Muscle of leg (tissue), 11 donors: Measurements from ENCODE around the gene ZNF559. TPM values are rescaled to one million over a fixed set of nuclear protein-coding genes. Genes with fewer than 3 reads are reported as not detected.
A peak's percentile ranks its signal among the peaks of the same experiment; 100 is the strongest.

Experiments used
- DNase-seq: peaks from one replicate; pipeline ENCODE4 v3.0.0; 2013
- H3K27ac ChIP-seq: one replicate; pipeline ENCODE4 v1.5.1; 2013; ENCODE audit warnings: mild to moderate bottlenecking, low read length, control low read depth
- H3K27me3 ChIP-seq: one replicate; pipeline ENCODE4 v1.6.1; 2013; ENCODE audit warnings: low read length; ENCODE audit not compliant: control insufficient read depth, insufficient read depth
- H3K36me3 ChIP-seq: one replicate; pipeline ENCODE4 v1.6.1; 2013; ENCODE audit warnings: low read length; ENCODE audit not compliant: control insufficient read depth, insufficient read depth
- H3K4me1 ChIP-seq: one replicate; pipeline ENCODE4 v1.6.1; 2013; ENCODE audit warnings: low read length; ENCODE audit not compliant: control insufficient read depth, insufficient read depth
- H3K4me3 ChIP-seq: one replicate; pipeline ENCODE4 v1.5.1; 2013; ENCODE audit warnings: low read length, control low read depth
- H3K9me3 ChIP-seq: replicated peaks from 2 replicates; pipeline ENCODE4 v1.6.1; 2013; ENCODE audit warnings: low read depth, low read length; ENCODE audit not compliant: control insufficient read depth
- WGBS: methylation state at CpG from one replicate; pipeline ENCODE4 v1.1.5; 2013; ENCODE audit warnings: missing lambda C conversion rate; ENCODE audit not compliant: insufficient coverage; 5-methylcytosine and 5-hydroxymethylcytosine counted together
- polyA plus RNA-seq, 8 donors: library from polyadenylated mRNA; unstranded; fragments of 120-200 nt; gene quantifications; one replicate each; pipeline versions ENCODE4 v1.2.1 to v1.2.3, GENCODE V29; 2013; ENCODE audit warnings: inconsistent platforms in 1 of 8, low replicate concordance in 1 of 8; ENCODE audit not compliant: insufficient read length in 8 of 8, insufficient read depth in 1 of 8
- total RNA-seq: library from RNA; stranded (reverse); fragments of 120-200 nt; gene quantifications from one replicate; pipeline ENCODE4 v1.2.4, GENCODE V29; 2013

ZNF559 gene
- total and polyA plus RNA-seq, 9 donors, result 20.8 to 31.8 (median 26.0) TPM

DNA sequence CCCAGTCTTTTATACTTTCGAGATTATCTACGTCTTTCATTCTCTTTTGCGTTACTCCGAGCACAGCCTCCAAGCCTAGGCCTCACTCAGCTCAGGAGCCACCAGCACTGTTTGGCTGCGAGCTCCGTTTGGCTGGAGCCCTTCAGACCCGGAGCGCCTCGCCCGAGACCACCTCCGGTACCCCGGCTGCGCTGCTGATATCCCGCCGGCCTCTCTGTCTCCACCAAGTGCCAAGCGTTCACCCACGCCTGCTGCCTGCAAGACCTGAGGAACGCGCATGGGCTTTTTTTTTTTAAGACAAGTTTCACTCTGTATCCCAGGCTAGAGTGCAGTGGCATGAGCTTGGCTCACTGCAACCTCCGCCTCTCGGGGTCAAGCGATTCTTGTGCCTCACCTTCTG, 24.7 kb downstream of the ZNF559 start:
- peaks cover 10% of the 10 kb centered on the region for H3K36me3 ChIP-seq
- H3K4me3 ChIP-seq, result no peak overlapping the region
- no peaks in the 10 kb centered on the region for H3K4me1 ChIP-seq
- H3K9me3 ChIP-seq, result peaks cover 59% of the 10 kb centered on the region
- H3K27ac ChIP-seq, result no peak overlapping the region
- WGBS, result 95% methylated on average over 21 of the region's 22 CpGs
- H3K27me3 ChIP-seq, result no peaks in the 10 kb centered on the region
- no peak for DNase-seq

DNA sequence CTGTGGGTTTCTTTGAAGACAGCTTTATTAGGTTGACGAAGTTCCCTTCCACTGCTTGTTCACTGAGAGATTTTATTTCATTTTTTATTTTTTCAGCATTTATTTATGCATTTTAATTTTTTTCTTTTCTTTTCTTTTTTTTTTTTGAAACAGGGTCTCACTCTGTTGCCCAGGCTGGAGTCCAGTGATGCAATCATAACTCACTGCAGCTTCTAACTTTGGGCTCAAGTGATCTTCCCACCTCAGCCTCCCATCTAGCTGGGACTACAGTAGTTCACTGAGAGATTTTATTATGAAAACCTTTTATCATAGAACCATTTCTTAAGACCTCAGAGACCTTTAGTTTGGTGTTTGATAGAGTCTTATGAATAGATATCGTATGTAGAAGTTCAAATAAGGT, 28.5 kb downstream of the ZNF559 start:
- no peak overlapping the region for H3K27ac ChIP-seq
- no peaks in the 10 kb centered on the region for H3K4me1 ChIP-seq
- H3K4me3 ChIP-seq, result no peak overlapping the region
- DNase-seq, result no peak
- H3K27me3 ChIP-seq, result no peaks in the 10 kb centered on the region
- H3K36me3 ChIP-seq, result peaks cover 6% of the 10 kb centered on the region
- peaks cover 56% of the 10 kb centered on the region for H3K9me3 ChIP-seq
- WGBS, result no CpG with 5 or more reads among the region's 2 CpGs

DNA sequence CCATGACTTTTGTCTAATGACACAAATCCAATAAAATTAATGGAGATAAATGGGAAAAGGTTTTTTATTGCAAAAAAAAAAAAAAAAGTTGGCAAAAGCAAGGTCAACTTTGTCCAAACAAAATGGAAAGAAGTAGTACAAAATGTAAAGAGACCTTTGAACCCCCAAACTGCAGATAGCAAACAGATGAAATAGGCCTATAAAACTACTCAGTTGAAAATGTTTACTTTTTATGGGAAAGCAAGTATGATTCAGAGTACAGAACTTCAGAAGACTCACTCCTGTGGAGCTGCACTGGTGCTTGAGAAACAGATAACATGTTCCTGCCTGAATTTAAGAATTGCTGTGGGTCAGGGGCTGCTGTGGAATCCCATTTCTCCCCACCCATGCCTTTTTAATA, 29.0 kb downstream of the ZNF559 start:
- Histone ChIP-seq H3K27ac (no peak overlapping the region), H3K27me3 (no peaks in the 10 kb centered on the region), H3K9me3 (peaks cover 57% of the 10 kb centered on the region), H3K4me3 (no peak overlapping the region), H3K4me1 (no peaks in the 10 kb centered on the region), H3K36me3 (peaks cover 11% of the 10 kb centered on the region)
- no peak for DNase-seq

DNA sequence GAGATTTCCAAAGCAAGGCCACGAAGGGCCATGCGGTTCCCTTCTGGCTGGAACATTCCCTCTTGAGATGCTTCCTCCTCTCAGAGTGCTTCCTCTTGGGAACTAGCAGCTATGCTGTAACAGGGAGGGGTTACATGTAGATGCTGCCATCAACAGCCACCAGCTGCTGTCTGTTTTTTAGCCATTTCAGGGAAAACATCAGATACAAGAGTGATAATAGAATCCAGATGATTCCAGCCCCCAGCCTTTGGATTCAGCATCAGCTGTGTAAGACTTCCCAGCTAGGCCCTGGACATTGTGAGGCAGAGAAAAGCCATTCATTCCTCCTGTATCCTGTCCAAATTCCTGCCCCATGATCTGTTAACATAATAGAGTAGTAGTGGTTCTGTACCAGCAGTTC, 30.7 kb downstream of the ZNF559 start:
- WGBS, result 54% methylated on average over 2 of the region's 2 CpGs
- DNase-seq, result peak; percentile 2
- H3K27ac ChIP-seq, result no peak overlapping the region
- H3K4me1 ChIP-seq, result no peaks in the 10 kb centered on the region
- peaks cover 56% of the 10 kb centered on the region for H3K9me3 ChIP-seq
- no peak overlapping the region for H3K4me3 ChIP-seq
- peaks cover 11% of the 10 kb centered on the region for H3K36me3 ChIP-seq
- H3K27me3 ChIP-seq, result no peaks in the 10 kb centered on the region

DNA sequence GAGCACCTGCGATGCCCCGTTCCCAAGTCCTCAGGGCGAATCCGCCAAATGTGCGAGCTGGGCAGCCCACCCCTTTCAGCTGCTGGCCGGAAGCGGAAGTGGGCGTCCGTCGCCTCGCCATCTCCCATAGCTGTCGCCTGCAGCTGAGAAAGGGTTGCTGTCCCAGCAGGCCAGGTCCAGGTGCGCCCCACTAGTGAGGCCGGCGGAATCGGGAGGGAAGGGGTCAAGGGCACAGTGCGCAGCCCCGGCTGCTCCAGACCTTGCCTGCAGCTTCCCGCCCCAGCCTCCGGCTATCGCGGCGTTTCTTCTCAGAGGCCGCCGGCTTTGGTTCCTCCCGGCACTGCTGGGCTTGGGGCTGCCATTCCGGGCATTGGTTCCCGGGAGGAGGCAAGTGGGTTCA, 38.9 kb downstream of the ZNF559 start, which contains the start of gene ZNF177:
Gene ZNF177 (plus strand): TSS at position 109 of the 400 bp plus-strand sequence. CDS start 15,299 bp downstream, outside the sequence.
- H3K9me3 ChIP-seq, result peaks cover 22% of the 10 kb centered on the region
- H3K36me3 ChIP-seq, result peaks cover 9% of the 10 kb centered on the region
- H3K4me3 ChIP-seq, result peak within 1 kb of the TSS; percentile 66
- H3K27me3 ChIP-seq, result no peaks in the 10 kb centered on the region
- no peaks in the 10 kb centered on the region for H3K4me1 ChIP-seq
- peak; percentile 52 for DNase-seq
- H3K27ac ChIP-seq, result no peak within 1 kb of the TSS
- 1% methylated on average over 26 of the region's 28 CpGs for WGBS

DNA sequence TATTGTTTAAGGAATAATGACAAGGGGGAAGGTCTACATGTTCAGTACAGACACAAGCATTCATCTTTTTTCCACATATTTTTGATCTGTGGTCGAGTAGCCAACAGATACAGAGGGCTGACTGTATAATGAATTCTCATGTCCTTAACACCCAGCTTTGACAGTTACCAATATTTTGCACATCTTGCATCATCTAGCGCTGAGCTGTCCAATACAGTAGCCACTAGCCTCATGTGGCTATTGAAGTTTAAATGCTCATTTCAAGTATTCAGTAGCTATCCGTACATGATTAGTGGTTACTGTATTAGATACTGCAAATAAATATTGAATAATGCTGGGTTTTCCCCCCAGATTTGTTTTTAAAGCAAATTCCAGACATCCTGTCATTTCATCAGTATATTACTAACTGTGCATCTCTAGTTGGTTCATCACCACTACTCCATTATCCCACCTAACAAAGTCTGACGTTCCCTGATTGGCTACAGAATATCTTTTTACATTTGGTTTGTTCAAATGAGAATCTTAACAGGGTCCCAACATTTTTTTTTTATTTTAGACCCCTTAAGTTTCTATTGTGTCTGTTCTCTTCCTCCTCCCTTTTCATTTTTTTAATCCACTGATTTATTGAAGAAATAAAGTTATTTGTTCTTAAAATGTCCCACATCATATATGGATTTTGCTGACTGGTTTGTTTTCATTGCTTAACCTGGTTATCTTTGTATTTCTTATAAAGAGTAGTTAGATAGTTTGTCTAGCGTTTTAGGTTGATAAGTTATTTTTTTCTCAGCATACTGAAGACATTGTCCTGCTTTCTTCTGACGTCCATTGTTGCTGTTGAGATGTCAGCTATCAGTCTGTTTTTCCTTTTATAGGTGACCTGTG, 47.0 kb downstream of the ZNF559 start:
- H3K36me3 ChIP-seq, result peaks cover 12% of the 10 kb centered on the region

DNA sequence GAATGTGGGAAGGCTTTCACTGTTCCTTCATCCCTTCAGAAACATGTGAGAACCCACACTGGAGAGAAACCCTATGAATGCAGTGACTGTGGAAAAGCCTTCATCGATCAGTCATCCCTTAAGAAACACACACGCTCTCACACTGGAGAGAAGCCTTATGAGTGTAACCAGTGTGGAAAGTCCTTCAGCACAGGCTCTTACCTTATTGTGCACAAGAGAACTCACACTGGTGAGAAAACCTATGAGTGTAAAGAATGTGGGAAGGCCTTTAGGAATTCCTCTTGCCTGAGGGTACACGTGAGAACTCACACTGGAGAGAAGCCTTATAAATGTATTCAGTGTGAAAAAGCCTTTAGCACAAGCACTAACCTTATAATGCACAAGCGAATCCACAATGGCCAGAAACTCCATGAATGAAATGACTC, 57.4 kb downstream of the ZNF559 start:
- no peak for DNase-seq
- Histone ChIP-seq H3K36me3 (peaks cover 72% of the 10 kb centered on the region), H3K4me1 (no peaks in the 10 kb centered on the region), H3K4me3 (no peak overlapping the region), H3K27ac (no peak overlapping the region), H3K9me3 (peaks cover 81% of the 10 kb centered on the region), H3K27me3 (no peaks in the 10 kb centered on the region)
- WGBS, result no CpG with 5 or more reads among the region's 4 CpGs

More for the DNA sequence above, 47.0 kb downstream of the ZNF559 start:
- Histone ChIP-seq H3K27ac (no peak overlapping the region), H3K4me3 (no peak overlapping the region), H3K27me3 (no peaks in the 10 kb centered on the region), H3K4me1 (no peaks in the 10 kb centered on the region), H3K9me3 (peaks cover 41% of the 10 kb centered on the region)
- DNase-seq, result no peak
- WGBS, result no CpG with 5 or more reads among the region's 6 CpGs

Other genes starting within 250 kb of the ZNF559 start
- gene OR1M1, start 237.1 kb upstream of the ZNF559 start, total RNA-seq, result not detected
- gene OR1M1, start 237.1 kb upstream of the ZNF559 start, polyA plus RNA-seq, result under 1 TPM in 2 of 8 donors, not detected in 6; 0.04 to 0.07 TPM
- not detected for gene OR7G2, start 216.7 kb upstream of the ZNF559 start, total RNA-seq
- gene OR7G2, start 216.7 kb upstream of the ZNF559 start, polyA plus RNA-seq, result under 1 TPM in 4 of 8 donors, not detected in 4; 0.04 to 0.14 (median 0.07) TPM
- not detected for gene OR7G1, start 208.4 kb upstream of the ZNF559 start, total RNA-seq
- gene OR7G1, start 208.4 kb upstream of the ZNF559 start, polyA plus RNA-seq, result not detected
- not detected for gene OR7G3, start 197.2 kb upstream of the ZNF559 start, total RNA-seq
- not detected for gene OR7G3, start 197.2 kb upstream of the ZNF559 start, polyA plus RNA-seq
- 22.9 TPM for gene ZNF317, start 183.8 kb upstream of the ZNF559 start, total RNA-seq
- 10 to 100 TPM; 18.2 to 23.6 (median 19.0) TPM for gene ZNF317, start 183.8 kb upstream of the ZNF559 start, polyA plus RNA-seq
- under 0.01 TPM for gene OR7D2, start 145.2 kb upstream of the ZNF559 start, total RNA-seq
- under 1 TPM in 7 of 8 donors, not detected in 1; 0.04 to 0.18 (median 0.08) TPM for gene OR7D2, start 145.2 kb upstream of the ZNF559 start, polyA plus RNA-seq
- not detected for gene OR7D4, start 104.6 kb upstream of the ZNF559 start, total RNA-seq
- gene OR7D4, start 104.6 kb upstream of the ZNF559 start, polyA plus RNA-seq, result under 1 TPM in 2 of 8 donors, not detected in 6; 0.03 to 0.10 TPM
- not detected for gene OR7E24, start 73.2 kb upstream of the ZNF559 start, total RNA-seq
- gene OR7E24, start 73.2 kb upstream of the ZNF559 start, polyA plus RNA-seq, result not detected
- gene ZNF699, start 14.3 kb upstream of the ZNF559 start, total RNA-seq, result 5.2 TPM
- gene ZNF699, start 14.3 kb upstream of the ZNF559 start, polyA plus RNA-seq, result 1 to 10 TPM; 1.7 to 4.7 (median 3.6) TPM
- 5.6 TPM for gene ZNF177, start 38.8 kb downstream of the ZNF559 start, total RNA-seq
- gene ZNF177, start 38.8 kb downstream of the ZNF559 start, polyA plus RNA-seq, result 1 to 10 TPM; 2.9 to 6.7 (median 5.1) TPM
- 15.3 TPM for gene ZNF266, start 111.4 kb downstream of the ZNF559 start, total RNA-seq
- 10 to 100 TPM; 10.6 to 30.7 (median 21.1) TPM for gene ZNF266, start 111.4 kb downstream of the ZNF559 start, polyA plus RNA-seq
- 0.13 TPM for gene ZNF560, start 174.4 kb downstream of the ZNF559 start, total RNA-seq
- gene ZNF560, start 174.4 kb downstream of the ZNF559 start, polyA plus RNA-seq, result under 1 TPM in 7 of 8 donors, not detected in 1; 0.07 to 0.37 (median 0.23) TPM
- gene ZNF426, start 214.5 kb downstream of the ZNF559 start, total RNA-seq, result 19.5 TPM
- gene ZNF426, start 214.5 kb downstream of the ZNF559 start, polyA plus RNA-seq, result 10 to 100 TPM in 5 of 8 donors, 1 to 10 TPM in 3; 7.2 to 11.9 (median 10.7) TPM